GM21717 (cell line): ENCODE results near the gene SPRED2.

ENCODE experiments used
- ATAC-seq: cut with Tn5 transposase; IDR thresholded peaks from one replicate; pipeline ENCODE4 v1.9.1; 2021; ENCODE audit warnings: mild to moderate bottlenecking, moderate library complexity; ENCODE audit not compliant: unreplicated experiment

Gene SPRED2

DNA sequence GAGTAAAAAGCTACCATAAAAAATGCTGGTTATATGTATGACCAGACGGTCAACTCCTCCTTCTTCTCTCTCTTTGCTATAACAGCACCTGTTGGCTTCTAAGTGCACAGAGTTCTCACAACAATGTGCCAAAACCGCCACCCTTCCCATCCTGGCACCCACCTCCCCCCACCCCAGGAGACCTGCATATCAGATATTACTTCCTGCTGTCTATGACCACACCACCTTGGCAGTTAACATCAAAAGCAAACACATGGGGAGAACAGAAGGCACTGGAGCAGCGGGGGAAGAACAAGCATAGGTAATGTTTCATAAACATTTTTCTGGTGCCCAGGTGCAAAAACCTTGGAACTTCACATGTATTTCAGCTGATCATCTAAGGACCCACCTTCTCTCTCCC is 15.5 kb downstream of the SPRED2 start:
- no peak for ATAC-seq

DNA sequence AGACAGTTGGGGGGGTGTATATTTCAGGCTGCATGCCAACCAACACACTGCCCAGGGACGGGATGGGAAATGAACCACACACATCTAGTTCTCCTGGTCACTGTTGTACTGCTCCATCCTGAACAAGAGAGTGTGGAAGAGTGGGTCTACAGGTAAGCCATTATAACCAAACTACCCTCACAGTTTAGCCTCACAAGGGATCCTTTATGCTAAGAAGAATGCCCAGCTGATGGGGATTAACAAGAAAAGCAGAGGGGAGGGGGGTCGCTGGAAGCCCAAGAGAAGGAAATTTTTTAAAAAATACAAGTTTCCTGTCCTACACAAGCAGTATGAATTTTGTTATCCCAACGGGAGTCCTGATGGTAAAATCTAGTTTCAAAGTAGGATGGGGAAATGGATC is 16.1 kb downstream of the SPRED2 start:
- no peak for ATAC-seq

GRCh38 chr2:65415091-65415490 is 17.3 kb downstream of the SPRED2 start:
- ATAC-seq = no peak

DNA sequence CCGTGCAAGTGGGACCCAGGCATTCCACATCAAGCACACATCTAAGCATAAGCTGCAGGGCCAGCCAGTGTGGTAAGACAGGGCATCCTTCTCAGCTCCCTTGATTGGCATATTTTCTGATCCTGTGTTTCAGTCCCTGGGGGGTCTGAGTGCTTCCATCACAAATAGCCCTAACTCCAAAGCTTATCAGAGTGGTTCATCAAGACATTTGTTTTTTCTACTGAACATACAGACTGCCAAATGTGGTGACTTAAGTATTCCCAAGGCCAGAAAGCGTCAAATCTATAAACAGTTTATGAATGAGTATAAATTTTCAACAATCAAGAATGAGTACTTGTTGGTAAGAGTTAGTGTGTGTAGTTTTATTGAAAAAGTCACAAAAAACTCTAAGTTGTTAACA is 18.8 kb downstream of the SPRED2 start:
- ATAC-seq = no peak

GRCh38 chr2:65413106-65413505 is 19.3 kb downstream of the SPRED2 start:
- ATAC-seq = no peak

DNA sequence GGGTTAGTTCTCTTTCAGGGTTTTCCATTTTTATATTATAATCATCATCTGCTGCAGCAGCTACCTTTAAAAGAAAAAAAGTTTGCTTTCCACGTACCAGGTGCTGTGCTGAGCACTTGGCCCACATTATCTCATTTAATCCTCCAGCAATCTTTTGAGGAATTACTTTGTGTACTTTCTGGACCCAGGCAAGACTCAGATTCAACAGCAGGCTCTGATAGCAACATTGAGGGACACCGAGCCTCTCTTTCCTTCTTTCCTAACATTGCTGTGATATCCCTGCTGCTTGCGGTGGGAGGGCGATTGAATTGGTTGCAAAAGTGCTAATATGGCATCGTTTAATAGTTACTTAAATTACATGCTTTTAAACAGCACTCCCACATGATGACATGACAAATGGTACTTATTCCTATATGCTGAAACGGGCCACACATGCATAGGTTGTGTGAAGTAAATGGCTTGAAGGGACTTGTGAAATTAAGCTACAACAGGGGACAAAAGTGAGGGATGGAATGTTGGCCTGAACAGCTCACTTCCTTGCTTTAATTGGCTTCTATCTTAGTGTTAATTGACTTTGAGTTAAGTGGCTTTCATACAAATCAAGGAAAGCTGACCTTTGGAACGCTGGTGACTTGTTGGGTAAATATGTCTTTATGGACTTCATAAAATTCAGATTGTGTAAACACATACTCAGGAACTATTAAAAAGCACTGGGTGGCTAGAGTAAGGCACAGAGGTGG is 21.2 kb downstream of the SPRED2 start:
- no peak for ATAC-seq

GRCh38 chr2:65409045-65409444 is 23.4 kb downstream of the SPRED2 start:
- ATAC-seq = no peak

DNA sequence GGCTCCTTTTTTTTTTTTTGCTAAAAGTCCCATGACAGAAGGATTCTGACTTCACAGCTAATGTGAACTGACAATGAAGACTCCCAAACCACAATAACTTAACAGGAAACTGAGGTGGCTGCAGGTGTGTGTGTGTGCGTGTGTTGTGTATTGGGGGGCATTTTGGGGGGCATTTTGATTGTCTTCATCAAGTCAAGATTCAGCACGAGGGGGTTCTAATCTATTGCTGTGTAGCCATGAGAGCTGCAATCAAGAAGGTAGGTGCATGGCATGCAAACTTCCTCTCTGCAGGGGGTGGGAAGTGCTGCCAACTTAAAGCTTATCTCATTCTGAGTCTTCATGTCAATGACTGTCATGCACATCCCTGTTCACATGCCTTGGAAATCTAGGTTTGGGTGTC is 25.2 kb downstream of the SPRED2 start:
- no peak for ATAC-seq

DNA sequence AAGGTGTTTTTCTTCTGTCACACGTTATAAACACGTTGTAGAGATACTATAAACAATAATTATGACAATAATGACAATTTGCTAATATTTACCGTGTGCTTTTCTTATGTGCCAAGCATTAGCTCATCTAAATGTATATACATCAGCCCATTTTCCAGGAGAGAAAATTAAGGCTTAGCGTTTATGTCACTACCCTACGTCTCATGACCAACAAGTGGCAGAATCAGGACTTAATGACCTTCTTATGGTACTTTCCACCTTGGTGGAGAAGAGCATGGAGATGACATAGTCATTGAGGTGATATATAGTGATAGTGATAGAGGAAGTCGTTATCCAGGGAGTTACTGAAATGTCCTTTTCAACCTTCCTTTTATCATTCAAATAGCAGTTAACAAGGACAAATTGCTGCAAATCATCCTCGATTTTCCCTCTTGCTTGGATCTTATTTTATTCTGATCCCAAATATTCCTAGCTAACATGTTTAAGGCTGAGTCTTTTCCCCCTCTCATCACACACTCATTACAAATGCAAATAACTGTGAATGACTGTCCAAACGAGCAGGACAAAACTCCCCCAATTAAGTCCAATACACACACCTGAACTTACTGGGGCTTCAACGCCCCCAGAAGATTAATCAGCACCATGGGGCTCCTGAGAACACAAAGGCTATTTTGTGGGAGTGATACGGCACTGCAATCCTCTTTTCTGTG is 27.3 kb downstream of the SPRED2 start:
- ATAC-seq = peak; percentile 53

DNA sequence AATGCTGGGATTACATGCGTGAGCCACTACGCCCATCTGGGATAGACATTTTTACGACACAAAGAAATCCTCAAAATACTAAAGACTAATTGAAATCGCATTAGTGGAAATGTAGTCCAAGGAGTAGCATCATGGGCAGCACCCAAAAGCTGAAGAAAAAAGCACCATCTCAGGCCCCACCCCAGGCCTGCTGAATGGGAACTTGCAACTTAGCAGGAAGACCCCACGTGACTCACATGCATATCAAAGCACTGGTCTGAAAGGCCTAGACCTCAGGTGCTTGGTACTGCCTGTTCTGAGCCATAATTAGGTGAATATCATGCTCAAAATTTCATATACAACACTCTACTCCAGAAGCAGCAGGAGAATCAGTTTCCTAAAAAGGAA is 28.9 kb downstream of the SPRED2 start:
- no peak for ATAC-seq

- ATAC-seq = no peak
These were observed 29.4 kb downstream of the SPRED2 start for GRCh38 chr2:65402780-65403528.

- ATAC-seq = no peak
These were observed 30.1 kb downstream of the SPRED2 start for GRCh38 chr2:65402323-65402722.

GRCh38 chr2:65397122-65397521 is 35.3 kb downstream of the SPRED2 start:
- peak; percentile 38 for ATAC-seq

DNA sequence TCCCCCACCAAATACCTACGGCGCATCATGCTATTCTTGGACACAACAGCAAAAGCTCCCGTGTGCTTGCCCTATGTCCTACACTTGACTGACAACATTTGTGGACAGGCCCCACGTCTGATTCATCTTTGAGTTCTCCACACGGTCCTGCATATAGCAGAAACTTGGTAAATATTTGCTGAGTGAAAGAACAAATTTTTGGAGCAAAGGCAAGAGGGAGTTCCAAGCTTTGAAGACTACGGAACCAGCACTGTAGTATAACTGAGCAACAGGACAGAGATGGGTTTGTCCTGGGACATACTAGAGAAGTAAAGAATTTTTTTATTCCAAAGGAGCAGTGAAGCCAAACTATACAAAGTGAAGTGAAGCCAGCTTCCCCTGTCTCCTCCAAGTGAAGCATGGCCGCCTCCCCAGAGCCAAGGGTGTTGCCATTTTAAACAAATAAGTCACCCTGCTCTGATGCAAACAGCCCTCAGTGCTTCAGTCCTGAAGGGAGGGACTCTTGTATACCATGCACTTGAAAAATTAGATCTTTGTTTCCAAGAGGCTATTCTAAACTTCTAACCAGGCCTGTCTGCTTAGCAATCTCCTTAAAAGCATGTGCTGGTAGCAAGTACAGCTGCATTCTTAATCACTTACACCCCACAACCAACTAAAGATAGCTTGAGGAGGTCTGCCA is 35.9 kb downstream of the SPRED2 start:
- ATAC-seq = no peak

- no peak for ATAC-seq
These were observed 36.6 kb downstream of the SPRED2 start for GRCh38 chr2:65395621-65396347.

DNA sequence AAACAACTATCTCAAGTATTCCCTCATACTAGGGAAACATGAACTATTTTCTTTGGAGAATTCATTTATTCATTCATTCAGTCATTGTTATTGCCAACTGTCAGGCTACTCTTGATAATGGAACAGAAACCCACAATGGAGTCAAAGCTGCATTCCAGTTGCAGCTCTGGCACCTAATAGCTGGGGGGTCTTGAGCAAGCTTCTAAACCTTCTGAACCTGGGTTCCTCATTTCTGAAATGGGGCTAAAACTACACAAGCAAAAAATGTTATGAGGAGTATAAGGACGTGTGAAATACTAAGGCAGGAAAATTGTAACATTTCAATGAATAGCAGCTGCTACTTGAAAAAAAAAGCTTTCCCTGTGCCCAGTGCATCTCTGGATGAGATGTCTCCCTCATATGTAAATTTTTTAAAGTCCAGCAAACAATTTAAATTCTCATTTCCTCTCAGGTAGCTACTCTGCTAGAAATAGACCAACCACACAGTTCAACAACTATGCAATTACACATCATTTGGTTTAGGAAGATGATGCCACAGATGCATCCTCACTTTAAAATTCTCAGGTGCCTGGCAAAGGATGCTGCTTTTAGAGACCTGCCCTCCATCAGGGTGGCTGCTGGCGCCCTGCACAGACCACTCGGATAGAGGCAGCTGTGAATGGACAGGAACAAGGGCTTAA is 38.5 kb downstream of the SPRED2 start:
- ATAC-seq = peak; percentile 35

- ATAC-seq = no peak
These were observed 39.4 kb downstream of the SPRED2 start for GRCh38 chr2:65393046-65393445.

GRCh38 chr2:65392609-65393008 is 39.8 kb downstream of the SPRED2 start:
- no peak for ATAC-seq

GRCh38 chr2:65390134-65390533 is 42.3 kb downstream of the SPRED2 start:
- ATAC-seq = peak; percentile 81

DNA sequence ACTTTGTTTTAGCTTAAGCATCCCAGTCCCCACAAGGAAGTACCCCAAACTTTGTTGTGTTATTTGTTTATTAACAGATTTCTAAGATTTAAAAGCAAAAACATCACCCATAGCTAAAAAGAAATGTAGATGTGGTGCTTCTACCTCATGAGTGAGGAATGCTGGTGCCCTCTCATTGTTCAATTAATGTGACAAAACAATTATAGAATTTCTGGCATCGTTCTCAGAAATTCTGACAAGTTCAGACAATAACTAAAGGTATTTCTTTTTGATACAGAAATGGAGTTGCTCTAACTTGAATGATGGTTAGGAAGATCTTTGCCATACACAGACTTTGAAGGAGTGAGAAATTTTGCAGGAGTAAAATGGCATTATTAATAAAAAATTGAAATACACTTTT is 42.9 kb downstream of the SPRED2 start:
- no peak for ATAC-seq
